ENCODE data around the gene WNT16.
A peak's percentile ranks its signal among the peaks of the same experiment; 100 is the strongest.
"Not testable (repeated sequence)": the region's sequence is repeated elsewhere in the genome, so short reads cannot be mapped to it uniquely, and the experiment has no call there.

Gene WNT16

GRCh38 chr7:121306565-121306964 lies 22.2 kb upstream of the WNT16 start:
- no peak for DNase-seq (ENCODE audit: low spot score)

GRCh38 chr7:121307021-121307574 lies 21.7 kb upstream of the WNT16 start:
- DNase-seq (ENCODE audit: low spot score): no peak

- DNase-seq (ENCODE audit: low spot score): no peak
Observed at GRCh38 chr7:121313220-121313792, 15.5 kb upstream of the WNT16 start.

GRCh38 chr7:121313793-121314676 lies 14.8 kb upstream of the WNT16 start:
- DNase-seq (ENCODE audit: low spot score): no peak

- not testable (repeated sequence) for DNase-seq (ENCODE audit: low spot score)
Observed at GRCh38 chr7:121315170-121315569, 13.6 kb upstream of the WNT16 start.

GRCh38 chr7:121322460-121322859 lies 6.3 kb upstream of the WNT16 start:
- DNase-seq (ENCODE audit: low spot score): no peak

- no peak for DNase-seq (ENCODE audit: low spot score)
Observed at GRCh38 chr7:121323515-121324302, 5.1 kb upstream of the WNT16 start.

GRCh38 chr7:121327671-121328070 lies 1.1 kb upstream of the WNT16 start:
- DNase-seq (ENCODE audit: low spot score): no peak

GRCh38 chr7:121329191-121330052 lies 622 bp downstream of the WNT16 start:
- no peak for DNase-seq (ENCODE audit: low spot score)

GRCh38 chr7:121330053-121330833 lies 1.4 kb downstream of the WNT16 start:
- no peak for DNase-seq (ENCODE audit: low spot score)

- DNase-seq (ENCODE audit: low spot score): no peak
Observed at GRCh38 chr7:121331048-121331447, 2.2 kb downstream of the WNT16 start.

GRCh38 chr7:121331574-121331973 lies 2.8 kb downstream of the WNT16 start:
- no peak for DNase-seq (ENCODE audit: low spot score)

- no peak for DNase-seq (ENCODE audit: low spot score)
Observed at GRCh38 chr7:121334376-121334775, 5.6 kb downstream of the WNT16 start.

- DNase-seq (ENCODE audit: low spot score): no peak
Observed at GRCh38 chr7:121334875-121335648, 6.3 kb downstream of the WNT16 start.

- DNase-seq (ENCODE audit: low spot score): peak; percentile 38
Observed at GRCh38 chr7:121336579-121336978, 7.8 kb downstream of the WNT16 start.

GRCh38 chr7:121337398-121337797 lies 8.6 kb downstream of the WNT16 start:
- DNase-seq (ENCODE audit: low spot score): no peak

- DNase-seq (ENCODE audit: low spot score): no peak
Observed at GRCh38 chr7:121339082-121339481, 10.3 kb downstream of the WNT16 start.

GRCh38 chr7:121341933-121342332 lies 13.1 kb downstream of the WNT16 start:
- DNase-seq (ENCODE audit: low spot score): no peak

GRCh38 chr7:121342631-121343030 lies 13.8 kb downstream of the WNT16 start:
- no peak for DNase-seq (ENCODE audit: low spot score)

GRCh38 chr7:121343302-121343701 lies 14.5 kb downstream of the WNT16 start:
- DNase-seq (ENCODE audit: low spot score): no peak

Data from RKO (cell line).